SK-N-MC (cell line): ENCODE measurements around the gene VPS26A.

Experiments
- EZH2 ChIP-seq: fragments of 200-600 bp; sonication (generic); IDR thresholded peaks from one replicate; pipeline ENCODE4 v1.6.1; 2017; ENCODE audit warnings: antibody characterized with exemption
- POLR2AphosphoS5 ChIP-seq: IDR thresholded peaks from 2 replicates; pipeline ENCODE4 v1.6.1; 2012; ENCODE audit warnings: mild to moderate bottlenecking, low read depth, low read length, borderline replicate concordance

DNA sequence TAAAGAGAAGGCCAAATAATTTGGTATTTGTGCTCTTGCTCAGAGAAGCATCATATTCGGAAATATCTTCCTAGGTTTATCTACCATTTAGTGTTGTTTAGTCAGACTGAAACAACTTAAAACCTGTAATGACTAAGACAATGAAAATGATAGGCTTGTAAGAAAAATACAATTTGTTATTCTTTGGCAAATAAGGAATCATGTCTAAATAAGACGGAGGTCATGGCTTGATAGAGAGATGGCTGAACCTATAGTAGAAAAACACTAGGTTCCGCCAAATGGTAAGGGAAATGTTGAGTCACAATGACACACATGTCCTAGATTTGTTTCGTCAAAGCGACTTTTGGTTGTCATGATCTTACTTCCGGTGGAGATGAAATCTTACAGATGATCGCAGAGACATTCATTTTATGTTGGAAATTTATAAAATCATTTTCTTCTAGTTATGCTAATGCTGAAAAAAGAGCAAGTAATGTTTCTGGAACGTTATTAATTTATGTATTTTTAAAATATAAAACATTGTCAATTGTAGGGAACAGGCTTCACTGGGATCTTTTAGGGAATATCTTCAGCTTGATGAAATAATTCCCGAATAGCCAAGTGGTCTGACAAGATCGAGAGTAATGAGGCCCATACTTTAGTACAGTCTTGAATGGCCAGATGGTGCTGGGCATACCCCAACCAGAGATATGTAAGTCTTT is 35.0 kb upstream of the VPS26A start:
- TF ChIP-seq EZH2, result no peak
- TF ChIP-seq POLR2AphosphoS5, result no peak
